Ovary (tissue), 9 donors: ENCODE results near the gene OR2B3. TPM values are rescaled to one million over a fixed set of nuclear protein-coding genes. Genes with fewer than 3 reads are reported as not detected.

Experiments
- DNase-seq, 5 donors: peaks; one replicate each; pipeline ENCODE4 v3.0.0-alpha.2; 2019 to 2020
- H3K27ac ChIP-seq, 2 donors: fragments of 200-600 bp; one replicate each; pipeline versions ENCODE4 v1.5.1 to v1.8.0; 2019 to 2022
- H3K27me3 ChIP-seq: fragments of 200-600 bp; one replicate; pipeline ENCODE4 v1.8.0; 2022
- H3K36me3 ChIP-seq: fragments of 200-600 bp; sonication (generic); one replicate; pipeline ENCODE4 v1.5.1; 2019
- H3K4me1 ChIP-seq: one replicate; pipeline ENCODE4 v1.8.1; 2013; ENCODE audit warnings: mild to moderate bottlenecking, moderate library complexity; ENCODE audit not compliant: insufficient read depth
- H3K4me3 ChIP-seq: fragments of 200-600 bp; sonication (generic); one replicate; pipeline ENCODE4 v1.5.1; 2017
- H3K9me3 ChIP-seq, 2 donors: fragments of 200-600 bp in 1 of 2; sonication (generic) in 1 of 2; one replicate each; pipeline versions ENCODE4 v1.5.1 to v1.8.1; 2013 to 2019; ENCODE audit warnings: mild to moderate bottlenecking in 1 of 2, moderate library complexity in 1 of 2
- EP300 ChIP-seq: sonication (generic); formaldehyde crosslinking; IDR thresholded peaks from one replicate; pipeline ENCODE4 v1.6.1; 2017; ENCODE audit warnings: antibody characterized with exemption
- POLR2A ChIP-seq: fragments of 450-650 bp; IDR thresholded peaks from one replicate; pipeline ENCODE4 v1.6.1; 2017; ENCODE audit warnings: antibody characterized with exemption, mild to moderate bottlenecking, moderate library complexity
- WGBS, 3 donors: extraction: QIAGEN DNeasy Blood & Tissue Kit in 1 of 3; methylation state at CpG; one replicate each; pipeline versions ENCODE4 v1.1.5 to v1.1.7; 2013 to 2017; 5-methylcytosine and 5-hydroxymethylcytosine counted together
- intact Hi-C, 4 donors: fragments of 100-400 bp; cut with DNase I; formaldehyde crosslinking; loops; one replicate each; pipeline versions ENCODE4 v1.11.0 to v1.15.1; 2022 to 2023
- polyA plus RNA-seq, 2 donors: library from polyadenylated mRNA; stranded (reverse); fragments of 200-250 nt in 1 of 2; fragments of 350-450 nt in 1 of 2; fragmentation: Illumina TruSeq in 1 of 2; extraction: RNeasy Lipid Tissue Mini Kit (QIAGEN cat#74804) in 1 of 2; gene quantifications; one replicate each; pipeline ENCODE4 v1.2.3, GENCODE V29; 2013 to 2014
- total RNA-seq, 7 donors: library from RNA; depleted of rRNA in 2 of 7; stranded (reverse); fragments of >200 nt in 2 of 7; fragmentation: NEBNext Ultra II Directional in 3 of 7; extraction: Animal tissue kit (Norgen Biotek cat#: 25700) in 3 of 7; gene quantifications; one replicate each; pipeline versions ENCODE4 v1.1.0 to v1.2.4, GENCODE V29; 2016 to 2023
- TF ChIP-seq, protein P1 (sequence below), 3 donors: fragments of 450-650 bp in 2 of 3; fragments of 200-600 bp in 1 of 3; IDR thresholded peaks; one replicate each; pipeline versions ENCODE4 v1.5.1 to v1.8.0; 2016 to 2022; ENCODE audit warnings: antibody characterized with exemption in 3 of 3, mild to moderate bottlenecking in 1 of 3
- donor health status: DM: no; HTN: no; CAD: no; lungs with moderate emphysema.
- donor health status: DM: no; HTN: no; CAD: no.
- donor health status: Bipolar disorder and iron deficiency.
- donor health status: DM: yes; HTN: yes; CAD: no.
- donor health status: DM: no; HTN: no; CAD: no.
- donor health status: DM: yes; HTN: yes; CAD: no.

OR2B3 gene
- total and polyA plus RNA-seq, 9 donors: not detected

DNA sequence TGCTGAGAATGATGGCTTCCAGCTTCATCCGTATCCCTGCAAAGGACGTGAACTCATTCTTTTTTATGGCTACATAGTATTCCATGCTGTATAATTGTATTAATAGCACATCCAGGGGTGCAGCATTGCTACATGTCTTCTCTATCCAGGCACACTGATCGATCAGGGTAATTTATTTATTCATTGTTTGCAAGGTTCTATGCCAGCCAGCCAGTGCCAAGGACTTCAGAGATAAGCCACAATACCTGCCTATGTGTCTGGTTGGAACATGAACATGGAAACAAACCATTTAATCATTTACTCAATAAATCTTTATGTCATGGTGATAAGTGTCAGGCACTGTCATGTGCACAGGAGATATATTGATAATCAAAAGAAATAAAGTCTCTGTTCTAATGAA is 5.8 kb upstream of the OR2B3 start:
- Histone ChIP-seq H3K27ac (no peak overlapping the region), H3K9me3 (no peaks in the 10 kb centered on the region), H3K36me3 (no peaks in the 10 kb centered on the region), H3K27me3 (no peaks in the 10 kb centered on the region), H3K4me3 (no peak overlapping the region), H3K4me1 (no peaks in the 10 kb centered on the region)
- intact Hi-C loops: no loop called here
- WGBS, 3 donors: 77 to 92% (median 82%) methylated on average over 3 of the region's 3 CpGs
- TF ChIP-seq POLR2A: no peak
- TF ChIP-seq, protein P1, sequence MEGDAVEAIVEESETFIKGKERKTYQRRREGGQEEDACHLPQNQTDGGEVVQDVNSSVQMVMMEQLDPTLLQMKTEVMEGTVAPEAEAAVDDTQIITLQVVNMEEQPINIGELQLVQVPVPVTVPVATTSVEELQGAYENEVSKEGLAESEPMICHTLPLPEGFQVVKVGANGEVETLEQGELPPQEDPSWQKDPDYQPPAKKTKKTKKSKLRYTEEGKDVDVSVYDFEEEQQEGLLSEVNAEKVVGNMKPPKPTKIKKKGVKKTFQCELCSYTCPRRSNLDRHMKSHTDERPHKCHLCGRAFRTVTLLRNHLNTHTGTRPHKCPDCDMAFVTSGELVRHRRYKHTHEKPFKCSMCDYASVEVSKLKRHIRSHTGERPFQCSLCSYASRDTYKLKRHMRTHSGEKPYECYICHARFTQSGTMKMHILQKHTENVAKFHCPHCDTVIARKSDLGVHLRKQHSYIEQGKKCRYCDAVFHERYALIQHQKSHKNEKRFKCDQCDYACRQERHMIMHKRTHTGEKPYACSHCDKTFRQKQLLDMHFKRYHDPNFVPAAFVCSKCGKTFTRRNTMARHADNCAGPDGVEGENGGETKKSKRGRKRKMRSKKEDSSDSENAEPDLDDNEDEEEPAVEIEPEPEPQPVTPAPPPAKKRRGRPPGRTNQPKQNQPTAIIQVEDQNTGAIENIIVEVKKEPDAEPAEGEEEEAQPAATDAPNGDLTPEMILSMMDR (IDR thresholded peaks at IDR 0.05): no peak
- no peak for TF ChIP-seq EP300
- DNase-seq: no peak

DNA sequence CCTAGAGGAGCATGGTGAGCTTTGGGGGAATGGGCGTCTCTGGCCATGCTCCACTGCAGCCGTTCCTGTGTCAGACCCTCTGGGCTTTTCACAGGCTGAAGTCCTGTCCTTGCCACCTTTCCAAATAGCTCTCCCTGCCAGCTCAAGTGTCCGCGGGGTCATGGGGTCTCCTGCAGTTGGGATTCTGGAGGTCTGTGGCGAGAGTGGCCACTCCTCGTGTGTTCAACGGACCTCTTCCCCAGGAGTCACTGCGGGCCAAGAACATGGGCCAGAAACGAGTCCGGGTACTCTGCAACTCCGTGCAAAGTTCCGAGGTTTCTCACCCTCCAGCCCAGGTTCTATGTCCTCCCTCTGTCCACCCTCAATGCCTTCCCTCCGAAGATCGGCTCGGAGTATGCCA is 4.7 kb downstream of the OR2B3 start:
- Histone ChIP-seq H3K9me3 (no peaks in the 10 kb centered on the region), H3K4me3 (no peak overlapping the region), H3K36me3 (no peaks in the 10 kb centered on the region), H3K27ac (no peak overlapping the region), H3K4me1 (no peaks in the 10 kb centered on the region), H3K27me3 (no peaks in the 10 kb centered on the region)
- intact Hi-C loops: no loop called here
- TF ChIP-seq EP300 (no peak), POLR2A (no peak)
- TF ChIP-seq, protein P1 (IDR thresholded peaks at IDR 0.05): no peak
- no peak for DNase-seq
- WGBS, 3 donors: 90 to 95% (median 93%) methylated on average over 15 of the region's 15 CpGs

DNA sequence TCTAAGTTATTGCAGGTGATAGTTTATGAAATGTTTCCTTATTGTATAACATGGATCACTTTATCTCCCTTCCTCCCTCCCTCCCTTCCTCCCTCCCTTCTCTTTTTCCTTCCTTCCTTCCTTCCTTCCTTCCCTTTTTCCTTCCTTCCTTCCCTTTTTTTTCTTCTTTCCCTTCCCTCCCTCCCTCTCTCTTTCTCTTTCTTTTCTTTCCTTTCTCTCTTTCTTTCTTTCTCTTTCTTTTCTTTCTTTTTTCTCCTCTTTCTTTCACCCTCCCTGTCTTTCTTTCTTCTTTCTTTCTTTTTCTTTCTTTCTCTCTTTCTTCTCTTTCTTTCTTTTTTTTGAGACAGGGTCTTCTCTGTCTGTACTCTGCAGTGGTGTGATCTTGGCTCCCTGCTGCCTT is 5.8 kb downstream of the OR2B3 start:
- no peak for DNase-seq
- intact Hi-C loops: no loop called here
- Histone ChIP-seq H3K27me3 (no peaks in the 10 kb centered on the region), H3K36me3 (no peaks in the 10 kb centered on the region), H3K27ac (no peak overlapping the region), H3K4me3 (no peak overlapping the region), H3K9me3 (no peaks in the 10 kb centered on the region), H3K4me1 (no peaks in the 10 kb centered on the region)
- TF ChIP-seq POLR2A (no peak), EP300 (no peak)
- TF ChIP-seq, protein P1 (IDR thresholded peaks at IDR 0.05): no peak

DNA sequence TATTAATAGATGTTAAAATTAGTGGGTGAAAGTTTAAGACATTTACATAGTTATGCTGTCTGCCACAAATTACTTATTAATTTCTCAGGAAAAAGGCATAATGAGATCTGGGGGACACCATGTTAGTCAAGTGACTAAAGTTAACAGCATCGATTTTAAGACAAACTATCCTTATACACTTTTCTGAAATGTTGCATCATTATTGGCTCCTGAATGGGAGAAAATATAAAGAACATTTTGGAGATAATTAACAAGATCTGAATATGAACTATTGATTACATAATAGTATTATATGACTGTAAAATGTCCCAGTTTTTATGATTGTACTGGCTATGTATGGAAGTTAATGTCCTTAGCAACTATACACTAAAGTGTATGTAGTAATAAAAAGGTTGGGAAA is 7.9 kb downstream of the OR2B3 start:
- no peak for DNase-seq
- TF ChIP-seq POLR2A: no peak
- TF ChIP-seq, protein P1 (IDR thresholded peaks at IDR 0.05): no peak
- TF ChIP-seq EP300: no peak
- WGBS, 3 donors: 81 to 89% (median 83%) methylated on average over 1 of the region's 1 CpG

More for the DNA sequence above, 7.9 kb downstream of the OR2B3 start:
- Histone ChIP-seq H3K36me3 (no peaks in the 10 kb centered on the region), H3K4me1 (no peaks in the 10 kb centered on the region), H3K4me3 (no peak overlapping the region), H3K27me3 (no peaks in the 10 kb centered on the region), H3K27ac (no peak overlapping the region), H3K9me3 (no peaks in the 10 kb centered on the region)
- intact Hi-C loops: no loop called here
